Left renal pelvis (tissue), 4 donors: ENCODE measurements around the gene SLC27A2. TPM values are rescaled to one million over a fixed set of nuclear protein-coding genes. Genes with fewer than 3 reads are reported as not detected.

Experiments
- DNase-seq, 4 donors: peaks; one replicate each; pipeline ENCODE4 v3.0.0-alpha.2; 2013; ENCODE audit warnings: low read depth in 4 of 4, low spot score in 3 of 4
- polyA plus RNA-seq, 4 donors: library from polyadenylated mRNA; unstranded; fragments of 120-200 nt; gene quantifications; one replicate each; pipeline ENCODE4 v1.2.1, GENCODE V29; 2013; ENCODE audit not compliant: insufficient read length in 4 of 4

Gene SLC27A2
- polyA plus RNA-seq, 4 donors, result 0.79 to 60.5 (median 46.1) TPM

GRCh38 chr15:50260969-50261496 is 79.0 kb downstream of the SLC27A2 start:
- no peak for DNase-seq

GRCh38 chr15:50261981-50262380 is 80.0 kb downstream of the SLC27A2 start:
- DNase-seq, result no peak

- no peak for DNase-seq
Measured at GRCh38 chr15:50262533-50262932, 80.5 kb downstream of the SLC27A2 start.

GRCh38 chr15:50265620-50266019 is 83.6 kb downstream of the SLC27A2 start, which contains the start of gene HDC:
HDC (minus strand) TSS chr15:50265726; CDS start chr15:50265623, 103 bp downstream.
- DNase-seq, result no peak

GRCh38 chr15:50267577-50267976 is 85.6 kb downstream of the SLC27A2 start:
- DNase-seq, result no peak

GRCh38 chr15:50275091-50275490 is 93.1 kb downstream of the SLC27A2 start:
- DNase-seq, result no peak

GRCh38 chr15:50275908-50276307 is 93.9 kb downstream of the SLC27A2 start:
- no peak for DNase-seq

- DNase-seq, result no peak
Measured at GRCh38 chr15:50277370-50277769, 95.4 kb downstream of the SLC27A2 start.

GRCh38 chr15:50278496-50278895 is 96.5 kb downstream of the SLC27A2 start:
- no peak for DNase-seq

- no peak for DNase-seq
Measured at GRCh38 chr15:50280271-50280670, 98.3 kb downstream of the SLC27A2 start.

GRCh38 chr15:50281427-50281826 is 99.4 kb downstream of the SLC27A2 start:
- DNase-seq, result no peak

Other genes starting within 250 kb of the SLC27A2 start
- 1 to 10 TPM; 2.9 to 4.0 (median 3.3) TPM for gene ATP8B4, start 63.0 kb upstream of the SLC27A2 start, polyA plus RNA-seq
- 1 to 10 TPM in 1 of 4 donors, under 1 TPM in 3; 0.49 to 1.3 (median 0.67) TPM for gene HDC, start 83.5 kb downstream of the SLC27A2 start, polyA plus RNA-seq
- gene GABPB1, start 173.0 kb downstream of the SLC27A2 start, polyA plus RNA-seq, result 10 to 100 TPM; 27.3 to 34.3 (median 31.1) TPM
- gene USP8, start 242.2 kb downstream of the SLC27A2 start, polyA plus RNA-seq, result 10 to 100 TPM; 49.5 to 69.4 (median 58.7) TPM